Measurements from ENCODE around the gene SUPT20H. TPM values are rescaled to one million over a fixed set of nuclear protein-coding genes. Genes with fewer than 3 reads are reported as not detected.

Gene SUPT20H
- total RNA-seq, result 9.9 TPM

DNA sequence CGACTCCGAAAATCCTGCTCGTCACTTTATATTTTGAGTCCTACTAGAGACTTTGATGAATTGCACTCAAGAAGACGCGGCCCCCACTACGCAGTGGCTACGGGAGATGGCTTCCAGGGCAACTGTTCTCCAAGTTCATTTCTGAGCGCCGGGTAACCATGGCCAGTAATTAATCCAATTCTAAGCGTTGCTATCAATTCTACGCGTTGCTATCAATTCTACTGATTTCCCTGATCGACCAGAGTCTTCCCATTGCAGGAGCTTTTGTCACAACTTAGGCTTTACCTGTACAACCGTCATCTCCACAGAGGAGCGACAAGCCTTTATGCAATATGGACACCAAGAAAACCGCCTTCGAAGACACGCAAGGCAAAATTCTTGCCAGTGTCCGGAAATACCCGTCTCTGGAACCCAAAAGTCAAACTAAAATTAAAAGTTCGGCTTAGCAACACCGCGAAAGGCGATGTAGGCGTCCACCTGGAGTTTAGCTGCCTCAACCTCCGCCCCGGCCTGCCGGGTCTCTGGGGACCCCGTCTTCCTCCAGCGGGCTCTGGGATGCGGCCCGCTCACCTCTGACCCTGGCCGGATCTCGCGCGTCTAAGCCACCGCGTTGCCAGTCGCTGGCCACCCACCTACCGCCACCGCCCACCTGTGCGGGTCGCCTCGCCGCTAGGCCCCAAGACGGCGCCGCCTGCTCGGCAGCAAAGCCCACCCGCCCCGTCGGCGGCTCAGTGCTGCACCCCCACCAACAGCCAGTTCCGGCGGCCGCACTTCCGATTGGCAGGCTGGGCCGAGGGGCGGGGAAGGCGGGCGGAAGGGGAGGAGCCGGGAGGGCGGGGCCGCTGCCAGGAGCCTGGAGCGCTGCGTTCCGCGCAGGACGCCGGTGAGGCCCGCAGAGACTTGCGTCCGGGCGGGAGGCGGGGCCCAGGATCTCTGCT is at the start of gene SUPT20H:
SUPT20H (minus strand) TSS at position 779 of the 938 bp plus-strand sequence. CDS start 8,198 bp downstream, outside the sequence.
- peak within 1 kb of the TSS; percentile 89 for H3K27ac ChIP-seq
- intact Hi-C loops (cut with DNase I), result loop anchor here (1.0 kb wide), 1 partner anchor 59 kb away; the partner anchor contains the start of gene EXOSC8
- DNase-seq (ENCODE audit: low spot score in 2 of 2), result peak; percentile 65 to 95
- peak within 1 kb of the TSS; percentile 70 to 85 for H3K4me3 ChIP-seq
- peaks cover 7 to 9% of the 10 kb centered on the region in 2 donors for H3K4me1 ChIP-seq
- H3K9me3 ChIP-seq, result no peaks in the 10 kb centered on the region
- H3K36me3 ChIP-seq, result no peaks in the 10 kb centered on the region
- TF ChIP-seq CTCF (IDR thresholded peaks at IDR 0.05), result peak in 1 of 3 experiments; percentile 3
- no peaks in the 10 kb centered on the region for H3K27me3 ChIP-seq

GRCh38 chr13:37109051-37109678 is 49.7 kb upstream of the SUPT20H start:
- Histone ChIP-seq H3K4me1 (peaks cover 0 to 5% of the 10 kb centered on the region in 2 donors), H3K9me3 (no peaks in the 10 kb centered on the region), H3K27me3 (no peaks in the 10 kb centered on the region), H3K27ac (no peak overlapping the region), H3K4me3 (no peak overlapping the region), H3K36me3 (no peaks in the 10 kb centered on the region)
- peak; percentile 40 to 68 (median 55) for TF ChIP-seq CTCF (IDR thresholded peaks at IDR 0.05)
- DNase-seq (ENCODE audit: low spot score in 2 of 2), result no peak
- intact Hi-C loops (cut with DNase I), result loop anchor here (1.0 kb wide), 1 partner anchor 494 kb away; no protein-coding TSS in a partner anchor

DNA sequence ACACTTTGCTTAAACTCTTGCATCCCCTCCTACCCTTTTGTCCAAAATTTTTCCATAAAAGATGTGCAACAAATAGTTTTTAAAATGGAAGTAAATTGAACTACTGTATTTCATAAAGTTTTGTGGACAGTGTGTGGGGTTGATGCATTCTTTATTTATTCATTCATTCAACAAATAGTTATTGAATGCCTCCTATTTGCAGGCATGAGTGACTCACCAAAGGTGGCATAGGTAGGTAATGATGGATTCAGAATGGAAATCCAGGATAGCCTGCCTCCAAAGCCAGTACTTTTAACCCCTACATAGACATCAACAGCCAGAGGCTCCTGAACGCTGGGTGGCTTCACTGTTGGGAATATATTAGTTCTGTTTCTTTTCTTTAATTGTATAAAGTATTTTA is 48.4 kb upstream of the SUPT20H start:
- Histone ChIP-seq H3K4me3 (no peak overlapping the region), H3K9me3 (no peaks in the 10 kb centered on the region), H3K27me3 (no peaks in the 10 kb centered on the region), H3K4me1 (peaks cover 0 to 5% of the 10 kb centered on the region in 2 donors), H3K36me3 (no peaks in the 10 kb centered on the region), H3K27ac (no peak overlapping the region)
- TF ChIP-seq CTCF (IDR thresholded peaks at IDR 0.05), result no peak
- DNase-seq (ENCODE audit: low spot score in 2 of 2), result no peak
- intact Hi-C loops (cut with DNase I), result no loop called here

DNA sequence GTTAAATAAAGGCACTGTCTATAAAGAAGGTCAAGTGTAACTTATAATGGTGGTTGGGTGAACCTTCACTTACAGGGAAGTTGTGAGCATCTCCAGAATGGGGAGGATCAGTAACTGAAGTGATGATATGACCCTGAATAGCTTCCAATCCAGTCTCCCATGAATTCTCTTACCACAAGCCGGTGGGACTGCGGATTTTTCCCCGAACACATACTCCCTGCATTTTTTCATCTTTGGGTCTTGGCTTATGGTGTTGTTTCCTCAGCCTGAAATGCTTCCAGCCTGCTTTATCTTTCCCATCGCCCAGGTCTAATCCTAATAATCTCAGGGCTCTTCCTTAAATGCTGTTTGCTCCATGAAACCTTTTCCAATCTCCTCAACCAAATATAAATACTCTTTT is 48.0 kb upstream of the SUPT20H start:
- DNase-seq (ENCODE audit: low spot score in 2 of 2), result no peak
- TF ChIP-seq CTCF (IDR thresholded peaks at IDR 0.05), result no peak
- Histone ChIP-seq H3K4me1 (peaks cover 0 to 5% of the 10 kb centered on the region in 2 donors), H3K36me3 (no peaks in the 10 kb centered on the region), H3K4me3 (no peak overlapping the region), H3K9me3 (no peaks in the 10 kb centered on the region), H3K27me3 (no peaks in the 10 kb centered on the region), H3K27ac (no peak overlapping the region)
- intact Hi-C loops (cut with DNase I), result no loop called here

DNA sequence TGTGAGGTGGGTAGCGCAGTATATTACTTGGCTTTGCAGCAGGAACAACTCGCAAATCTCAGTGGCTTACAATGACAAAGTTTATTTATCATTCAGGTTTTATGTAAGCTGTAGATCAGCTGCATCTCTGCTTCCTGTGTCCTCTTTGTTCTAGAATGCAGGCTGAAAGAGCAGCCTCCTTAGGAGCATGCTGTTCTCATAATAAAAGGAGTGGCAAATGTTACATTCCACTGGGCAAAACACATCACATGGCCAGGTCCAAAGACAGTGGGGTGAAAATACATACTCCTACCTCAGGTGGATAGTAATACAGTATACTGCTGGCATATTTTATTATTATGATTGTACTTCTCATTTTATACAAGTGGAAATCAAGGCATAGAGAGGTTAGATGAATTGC is 47.2 kb upstream of the SUPT20H start:
- Histone ChIP-seq H3K4me3 (no peak overlapping the region), H3K36me3 (no peaks in the 10 kb centered on the region), H3K9me3 (no peaks in the 10 kb centered on the region), H3K27ac (no peak overlapping the region), H3K27me3 (no peaks in the 10 kb centered on the region), H3K4me1 (peaks cover 0 to 5% of the 10 kb centered on the region in 2 donors)
- TF ChIP-seq CTCF (IDR thresholded peaks at IDR 0.05), result no peak
- DNase-seq (ENCODE audit: low spot score in 2 of 2), result no peak
- intact Hi-C loops (cut with DNase I), result no loop called here

Measured in ascending aorta (tissue), 2 donors.